Fibroblast of the aortic adventitia (primary cell): Measurements from ENCODE around the gene SCLT1. TPM values are rescaled to one million over a fixed set of nuclear protein-coding genes. Genes with fewer than 3 reads are reported as not detected.

ENCODE experiments used
- DNase-seq: peaks from one replicate; pipeline ENCODE4 v3.0.0-alpha.2; 2010; ENCODE audit warnings: low read depth
- H3K4me3 ChIP-seq: 2 replicates; pipeline ENCODE4 v1.5.1; 2011; ENCODE audit warnings: low read depth, mild to moderate bottlenecking, control low read depth, low read length, moderate library complexity
- CTCF ChIP-seq: IDR thresholded peaks from 2 replicates; pipeline ENCODE4 v1.5.1; 2011; ENCODE audit warnings: mild to moderate bottlenecking, low read length, control low read depth, inconsistent platforms; ENCODE audit not compliant: insufficient read depth
- total RNA-seq: library from RNA; depleted of rRNA; stranded (reverse); fragments of >200 nt; gene quantifications from 2 replicates; pipeline ENCODE4 v1.2.3, GENCODE V29; 2012; ENCODE audit warnings: low replicate concordance

The SCLT1 gene
- total RNA-seq, 1 donor = 16.0 TPM

- DNase-seq = no peak
- H3K4me3 ChIP-seq = no peak overlapping the region
- TF ChIP-seq CTCF = no peak
Observed at GRCh38 chr4:129098531-129099001, 5.2 kb upstream of the SCLT1 start.

- peak within 1 kb of the TSS; percentile 64 for H3K4me3 ChIP-seq
- DNase-seq = peak; percentile 74
- TF ChIP-seq CTCF = no peak
Observed at GRCh38 chr4:129095811-129096454, 2.6 kb upstream of the SCLT1 start, which contains the start of gene C4orf33. Gene C4orf33 (plus strand): TSS chr4:129096152. CDS start chr4:129102611, 6,459 bp downstream.

- H3K4me3 ChIP-seq = no peak overlapping the region
- DNase-seq = peak; percentile 2
- TF ChIP-seq CTCF = no peak
Observed at GRCh38 chr4:129094347-129094746, 1.0 kb upstream of the SCLT1 start.

- H3K4me3 ChIP-seq = peak overlapping the region; percentile 83
- peak; percentile 35 for DNase-seq
- no peak for TF ChIP-seq CTCF
Observed at GRCh38 chr4:129092631-129093190, 628 bp downstream of the SCLT1 start.

- no peak overlapping the region for H3K4me3 ChIP-seq
- no peak for TF ChIP-seq CTCF
- no peak for DNase-seq
Observed at GRCh38 chr4:129087516-129087915, 5.8 kb downstream of the SCLT1 start.

- H3K4me3 ChIP-seq = no peak overlapping the region
- TF ChIP-seq CTCF = no peak
- no peak for DNase-seq
Observed at GRCh38 chr4:129085472-129085871, 7.9 kb downstream of the SCLT1 start.
